OCI-LY3 (cell line): Measurements from ENCODE around the gene DUSP19.

Experiments
- EZH2phosphoT487 ChIP-seq: fragments of 200-600 bp; shearing (Covaris generic); IDR thresholded peaks from 2 replicates; pipeline ENCODE4 v1.6.1; 2018; ENCODE audit warnings: antibody characterized with exemption, mixed run types, low read depth
- TF ChIP-seq, protein P1 (sequence below): fragments of 200-600, 300-600 bp; sonication (generic); IDR thresholded peaks from 2 replicates; pipeline ENCODE4 v1.5.1; 2014; ENCODE audit warnings: antibody characterized with exemption, low read length, low read depth

GRCh38 chr2:183112577-183112976, 34.0 kb downstream of the DUSP19 start:
- TF ChIP-seq, protein P1, sequence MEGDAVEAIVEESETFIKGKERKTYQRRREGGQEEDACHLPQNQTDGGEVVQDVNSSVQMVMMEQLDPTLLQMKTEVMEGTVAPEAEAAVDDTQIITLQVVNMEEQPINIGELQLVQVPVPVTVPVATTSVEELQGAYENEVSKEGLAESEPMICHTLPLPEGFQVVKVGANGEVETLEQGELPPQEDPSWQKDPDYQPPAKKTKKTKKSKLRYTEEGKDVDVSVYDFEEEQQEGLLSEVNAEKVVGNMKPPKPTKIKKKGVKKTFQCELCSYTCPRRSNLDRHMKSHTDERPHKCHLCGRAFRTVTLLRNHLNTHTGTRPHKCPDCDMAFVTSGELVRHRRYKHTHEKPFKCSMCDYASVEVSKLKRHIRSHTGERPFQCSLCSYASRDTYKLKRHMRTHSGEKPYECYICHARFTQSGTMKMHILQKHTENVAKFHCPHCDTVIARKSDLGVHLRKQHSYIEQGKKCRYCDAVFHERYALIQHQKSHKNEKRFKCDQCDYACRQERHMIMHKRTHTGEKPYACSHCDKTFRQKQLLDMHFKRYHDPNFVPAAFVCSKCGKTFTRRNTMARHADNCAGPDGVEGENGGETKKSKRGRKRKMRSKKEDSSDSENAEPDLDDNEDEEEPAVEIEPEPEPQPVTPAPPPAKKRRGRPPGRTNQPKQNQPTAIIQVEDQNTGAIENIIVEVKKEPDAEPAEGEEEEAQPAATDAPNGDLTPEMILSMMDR: no peak
- TF ChIP-seq EZH2phosphoT487: no peak
